Measurements from ENCODE around the gene CUBN.
A peak's percentile ranks its signal among the peaks of the same experiment; 100 is the strongest.
"Not testable (repeated sequence)": the region's sequence is repeated elsewhere in the genome, so short reads cannot be mapped to it uniquely, and the experiment has no call there.

CUBN gene

DNA sequence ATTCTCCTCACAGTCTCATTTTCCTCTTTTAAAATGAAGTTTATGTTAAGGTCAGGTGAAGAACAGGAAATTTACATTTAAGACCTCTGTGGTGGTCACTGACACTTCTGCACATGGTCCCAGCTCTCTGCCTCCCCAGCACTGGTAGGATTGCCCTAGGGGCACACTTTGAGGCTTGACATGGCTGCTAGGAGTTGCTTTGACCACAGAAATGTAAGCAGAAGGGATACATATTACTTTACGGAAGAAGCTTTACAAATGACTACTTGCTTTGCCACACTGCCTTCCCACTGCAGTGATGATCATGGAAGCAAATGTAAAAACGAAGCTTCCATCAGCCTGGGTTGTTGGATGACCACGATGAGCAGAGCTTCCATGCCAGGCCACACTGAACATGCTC, 259.3 kb downstream of the CUBN start:
- DNase-seq (ENCODE audit: low read depth in 2 of 2) = no peak

DNA sequence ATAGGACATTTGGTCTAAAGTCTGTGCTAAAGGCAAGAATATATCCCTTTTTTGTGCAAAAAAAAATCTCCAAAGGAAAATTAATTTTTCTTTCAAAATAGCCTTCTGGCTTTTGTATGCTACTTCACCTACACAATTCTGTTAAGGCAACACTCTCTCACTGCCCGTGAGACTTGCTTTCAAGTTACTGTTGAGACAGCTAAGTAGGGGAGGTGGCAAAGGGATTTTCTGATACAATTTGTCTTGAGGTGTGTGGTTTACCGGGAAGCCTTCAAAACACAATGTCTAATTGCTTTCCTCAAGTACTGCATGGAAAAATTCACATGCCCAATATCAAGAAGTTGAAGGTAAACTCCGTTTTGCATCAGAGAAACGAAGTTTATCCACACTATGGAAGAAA, 261.6 kb downstream of the CUBN start:
- no peak for DNase-seq (ENCODE audit: low read depth in 2 of 2)

DNA sequence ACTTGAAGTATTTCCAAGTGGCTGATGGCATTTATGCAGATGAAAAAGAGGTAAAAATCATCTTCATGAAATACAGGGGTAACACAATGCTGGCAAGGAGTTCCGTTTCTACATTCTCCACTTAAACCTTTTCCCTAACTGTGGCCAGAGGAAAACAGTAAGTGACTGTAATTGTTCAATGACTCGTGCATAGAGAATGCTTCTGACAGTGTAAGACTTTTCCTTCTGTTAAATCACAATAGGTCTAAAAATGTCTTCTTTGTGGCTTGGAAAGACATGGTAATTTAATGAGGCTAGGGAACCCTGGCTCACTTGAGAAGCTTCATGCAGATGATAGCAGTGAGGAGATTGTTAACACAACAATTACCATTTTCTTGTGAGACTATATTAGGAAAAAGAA, 262.1 kb downstream of the CUBN start:
- DNase-seq (ENCODE audit: low read depth in 2 of 2) = no peak

DNA sequence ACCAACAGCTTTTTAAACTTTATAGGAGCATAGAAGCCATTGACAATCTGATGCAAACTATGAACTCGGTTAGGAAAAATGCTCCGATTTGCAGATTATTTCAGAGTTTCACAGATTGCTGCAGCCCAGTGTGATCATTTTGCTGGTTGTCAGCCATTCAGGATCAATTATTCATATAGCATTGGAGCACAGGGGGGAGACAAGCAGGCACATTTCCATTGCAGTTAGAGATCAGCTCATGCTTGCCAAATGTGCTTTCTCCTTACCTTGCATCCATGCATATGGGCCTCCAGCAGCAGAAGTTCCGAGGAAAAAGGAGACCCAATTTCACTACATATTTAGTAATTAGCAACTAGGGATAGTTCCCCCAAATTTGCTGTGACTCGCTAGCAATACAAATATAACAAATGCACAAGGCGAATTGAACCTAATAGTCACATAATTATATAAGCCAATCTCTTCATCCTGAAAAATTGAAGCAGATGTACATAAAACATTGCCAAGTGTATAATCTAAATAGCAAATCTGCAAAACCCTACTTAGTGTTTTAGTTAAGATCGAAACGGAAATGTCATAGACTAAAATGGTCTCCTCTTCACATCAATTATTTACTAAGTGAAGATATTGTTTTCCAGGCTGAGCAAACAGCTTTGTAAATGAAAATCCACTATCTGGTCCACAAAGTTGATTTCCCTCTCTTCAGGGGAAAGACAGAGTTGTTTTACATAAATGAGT, 262.9 kb downstream of the CUBN start:
- no peak for DNase-seq (ENCODE audit: low read depth in 2 of 2)

DNA sequence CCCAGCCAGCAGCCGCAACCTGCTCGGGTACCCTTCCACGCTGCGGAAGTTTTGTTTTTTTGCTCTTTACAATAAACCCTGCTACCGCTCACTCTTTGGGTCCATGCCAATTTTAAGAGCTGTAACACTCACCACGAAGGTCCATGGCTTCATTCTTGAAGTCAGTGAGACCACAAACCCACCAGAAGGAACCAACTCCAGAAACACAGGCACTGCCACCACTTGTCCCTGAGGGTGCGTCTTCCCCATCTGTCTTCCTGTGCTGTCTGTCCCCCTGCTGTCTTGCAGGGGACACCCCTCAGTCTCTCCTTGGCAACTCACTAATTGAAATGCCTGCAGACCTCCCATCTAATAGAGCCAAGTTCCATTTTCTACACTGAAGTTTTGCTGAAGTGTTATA, 263.8 kb downstream of the CUBN start:
- no peak for DNase-seq (ENCODE audit: low read depth in 2 of 2)

DNA sequence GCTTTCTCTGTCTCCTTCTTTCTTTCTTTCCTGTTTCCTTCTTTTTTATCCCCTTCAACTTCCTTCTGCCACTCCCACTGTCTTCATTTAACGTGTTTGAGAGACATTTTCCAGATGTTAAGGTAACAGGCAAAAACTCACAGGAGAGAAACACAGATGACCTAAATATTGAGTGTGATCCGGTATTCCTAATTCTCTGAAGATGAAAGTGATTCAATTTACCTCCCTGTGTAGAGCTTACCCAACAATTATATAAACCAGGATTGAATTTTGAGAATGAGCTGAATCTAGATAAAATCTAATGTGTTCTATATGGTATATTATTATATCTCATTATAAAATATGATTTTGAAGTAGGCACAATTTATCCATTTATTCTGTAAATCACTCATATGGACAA, 265.8 kb downstream of the CUBN start:
- no peak for DNase-seq (ENCODE audit: low read depth in 2 of 2)

DNA sequence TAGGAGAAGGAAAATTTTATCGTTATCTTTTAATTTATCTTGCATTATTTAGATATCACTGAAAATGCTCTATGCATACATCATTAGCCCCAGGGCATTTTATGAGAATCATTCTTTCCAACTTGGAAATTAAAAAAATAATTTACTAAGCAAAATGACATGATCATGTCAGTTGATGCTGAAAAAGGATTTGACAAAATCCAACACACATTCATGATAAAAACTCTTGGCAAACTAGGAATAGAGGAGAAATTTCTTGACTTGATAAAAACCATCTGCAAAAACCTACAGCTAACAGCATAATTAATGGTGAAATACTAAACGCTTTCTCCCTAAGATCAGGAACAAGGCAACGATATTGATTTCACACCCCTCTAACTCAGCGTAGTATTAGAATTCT, 272.2 kb downstream of the CUBN start:
- no peak for DNase-seq (ENCODE audit: low read depth in 2 of 2)

DNA sequence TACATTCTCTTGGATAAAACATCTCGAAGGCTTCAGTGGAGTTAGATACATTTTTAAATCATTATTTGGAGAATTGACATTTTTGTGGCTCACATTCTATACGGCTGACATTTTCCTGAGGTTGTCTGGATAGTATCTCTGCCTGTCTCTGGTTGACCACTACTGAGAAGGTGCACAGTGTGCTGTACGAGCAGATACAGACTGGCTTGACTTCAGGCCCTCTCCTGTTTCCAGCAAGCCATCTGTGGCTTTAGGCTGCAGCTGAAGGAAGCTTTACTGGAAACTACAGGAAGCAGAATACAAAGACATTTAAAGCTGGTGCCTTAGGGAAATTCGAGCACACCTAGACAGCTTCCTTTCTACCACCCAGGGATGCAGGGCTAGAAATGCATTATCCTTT, 273.0 kb downstream of the CUBN start:
- no peak for DNase-seq (ENCODE audit: low read depth in 2 of 2)

DNA sequence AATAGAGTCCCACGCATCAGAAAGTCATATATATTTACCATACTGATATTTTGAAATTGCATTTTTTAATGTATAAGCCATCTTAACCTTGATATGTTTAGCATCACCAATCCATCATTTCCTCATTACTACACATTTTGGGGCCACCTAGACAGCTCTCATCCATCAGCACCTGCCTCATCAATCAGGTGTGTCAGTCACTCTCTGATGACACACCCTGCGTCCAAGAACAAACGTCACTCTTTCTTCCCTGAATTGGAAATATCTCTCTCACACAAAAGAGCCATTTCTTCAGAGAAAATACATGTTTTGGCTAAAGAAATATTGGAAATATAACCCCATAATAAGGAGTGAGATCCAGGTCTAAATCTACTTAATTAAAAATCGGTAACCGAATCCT, 273.5 kb downstream of the CUBN start:
- no peak for DNase-seq (ENCODE audit: low read depth in 2 of 2)

DNA sequence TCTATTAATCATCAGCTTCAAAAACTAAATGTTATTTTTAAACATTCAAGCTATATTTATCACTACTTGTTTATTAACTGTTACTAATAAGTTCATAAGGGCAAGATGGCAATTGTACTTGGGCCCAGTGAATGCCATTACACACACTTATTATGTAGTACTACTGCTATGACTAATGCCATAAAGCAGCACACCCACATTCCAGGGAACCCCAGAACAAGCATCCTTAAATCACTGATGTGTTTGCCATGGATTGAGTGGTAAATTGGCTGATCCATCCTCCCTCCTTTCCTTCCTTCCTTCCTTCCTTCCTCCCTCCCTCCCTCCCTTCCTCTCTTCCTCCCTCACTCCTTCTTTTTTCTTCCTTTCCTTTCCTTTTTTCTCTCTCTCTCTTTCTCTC, 275.0 kb downstream of the CUBN start:
- DNase-seq (ENCODE audit: low read depth in 2 of 2) = no peak

DNA sequence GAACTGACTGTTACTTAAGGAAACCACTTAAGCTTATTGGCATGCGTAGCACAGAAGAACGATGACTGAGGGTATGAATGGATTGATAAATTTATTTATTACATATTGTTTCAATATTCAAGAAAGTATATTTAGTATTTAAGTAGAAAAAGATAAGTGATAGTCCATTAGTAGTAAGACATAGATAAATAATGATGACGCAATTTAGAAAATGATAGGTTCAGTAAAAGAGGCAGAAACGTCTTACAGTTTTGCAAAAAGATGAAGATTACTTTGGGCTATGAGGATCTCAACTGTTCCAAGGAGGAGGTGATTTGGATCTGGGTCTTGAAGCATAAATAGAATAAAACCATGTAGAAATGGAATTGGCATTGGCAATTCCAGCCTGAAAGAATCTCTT, 275.8 kb downstream of the CUBN start:
- DNase-seq (ENCODE audit: low read depth in 2 of 2) = no peak

DNA sequence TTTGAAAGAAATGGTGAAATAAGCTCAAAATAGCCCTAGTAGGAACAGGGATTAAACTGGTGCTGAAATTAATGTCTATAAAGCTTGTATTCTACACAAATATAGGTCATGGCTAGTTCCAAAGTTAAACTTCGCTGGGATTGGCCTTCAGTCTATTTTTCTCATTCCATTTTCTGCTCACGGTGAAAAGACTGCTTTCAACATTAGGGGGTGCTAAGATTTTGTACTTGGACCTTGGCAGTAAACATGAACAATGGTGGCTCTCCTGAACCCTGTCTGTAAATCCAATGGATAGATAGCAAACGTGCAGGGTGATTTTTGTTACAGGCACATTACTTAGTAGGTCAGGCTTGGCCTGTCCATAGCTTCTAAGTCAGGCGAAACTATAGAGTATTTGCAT, 276.4 kb downstream of the CUBN start:
- no peak for DNase-seq (ENCODE audit: low read depth in 2 of 2)

DNA sequence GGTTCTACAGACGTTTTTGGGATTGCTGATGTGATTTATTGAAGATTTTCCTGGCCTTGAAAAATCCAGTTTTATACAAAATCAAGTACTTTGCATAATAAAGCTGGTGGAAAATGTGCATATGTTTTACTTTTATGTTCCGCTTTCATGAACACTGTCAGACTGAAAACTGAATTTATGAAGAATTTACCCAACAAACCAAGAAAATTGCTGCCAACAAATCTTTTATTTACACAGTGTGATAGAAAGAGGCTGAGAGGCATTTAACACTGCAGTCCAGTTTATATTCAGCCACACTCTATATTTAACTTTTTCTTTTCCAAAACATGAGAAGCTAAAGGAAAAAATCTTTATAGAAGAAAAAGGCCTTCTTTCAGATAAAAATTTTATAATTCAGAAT, 277.0 kb downstream of the CUBN start:
- DNase-seq (ENCODE audit: low read depth in 2 of 2) = no peak

DNA sequence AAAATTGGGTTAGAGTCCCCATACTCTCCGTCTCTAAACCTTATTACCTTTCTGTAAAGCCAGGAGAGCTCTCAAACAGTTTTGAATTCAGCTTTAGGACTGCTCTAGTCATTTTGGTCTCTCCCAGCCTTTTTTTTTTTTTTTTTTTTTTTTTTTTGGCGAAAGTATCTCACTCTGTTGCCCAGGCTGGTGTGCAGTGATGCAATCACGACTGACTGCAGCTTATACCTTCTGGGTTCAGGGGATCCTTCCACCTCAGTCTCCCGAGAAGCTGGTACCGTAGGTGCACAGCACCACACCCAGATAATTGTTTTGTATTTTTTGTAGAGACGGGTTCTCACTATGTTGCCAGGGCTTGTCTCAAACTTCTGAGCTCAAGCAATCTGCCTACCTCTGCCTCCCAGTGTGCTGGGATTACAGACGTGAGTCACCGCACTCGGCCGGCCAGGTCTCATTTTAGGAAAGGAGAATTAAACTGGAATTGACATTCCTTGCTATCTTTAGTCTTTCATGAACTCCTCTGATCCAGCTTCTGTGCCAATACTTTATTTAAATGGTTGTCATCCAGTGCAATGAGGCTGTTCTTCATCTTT, 281.0 kb downstream of the CUBN start:
- no peak for DNase-seq (ENCODE audit: low read depth in 2 of 2)

DNA sequence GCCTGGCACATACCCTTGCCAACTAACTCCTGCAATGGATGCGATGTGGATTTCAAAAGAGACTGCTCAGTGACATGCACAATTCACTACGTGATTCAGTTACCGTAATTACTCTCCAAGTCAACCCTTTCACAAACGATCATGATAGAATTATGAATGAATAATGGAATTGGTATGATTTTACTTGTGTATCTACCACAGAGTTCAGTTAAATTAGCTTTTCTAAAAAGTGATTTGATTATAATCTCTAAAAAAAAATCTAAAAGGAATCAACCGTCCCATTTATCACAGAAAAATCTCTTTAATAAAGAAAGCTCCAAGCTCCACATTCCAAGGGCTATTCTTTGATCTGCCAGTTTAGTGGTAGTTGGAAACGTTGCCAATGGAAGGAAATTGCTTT, 282.0 kb downstream of the CUBN start:
- DNase-seq (ENCODE audit: low read depth in 2 of 2) = no peak

DNA sequence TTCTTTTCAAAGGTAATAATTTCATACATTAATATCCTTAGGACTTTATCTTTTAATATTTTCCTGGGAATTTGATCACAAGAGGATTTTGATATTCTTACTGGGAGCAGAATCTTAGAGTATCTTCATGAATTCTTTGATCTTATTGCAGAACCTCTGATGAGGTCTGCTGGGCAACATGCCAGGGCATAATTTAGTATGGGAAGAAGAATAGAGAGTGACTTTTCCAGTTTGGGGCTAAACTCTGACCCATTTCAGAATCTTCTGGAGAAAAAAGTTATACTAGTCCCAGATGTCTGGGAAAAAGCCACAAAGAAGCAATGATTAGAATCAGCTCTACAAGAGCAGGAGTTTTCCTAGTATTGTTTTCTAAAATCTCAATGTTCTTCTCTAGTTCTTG, 284.4 kb downstream of the CUBN start:
- no peak for DNase-seq (ENCODE audit: low read depth in 2 of 2)

DNA sequence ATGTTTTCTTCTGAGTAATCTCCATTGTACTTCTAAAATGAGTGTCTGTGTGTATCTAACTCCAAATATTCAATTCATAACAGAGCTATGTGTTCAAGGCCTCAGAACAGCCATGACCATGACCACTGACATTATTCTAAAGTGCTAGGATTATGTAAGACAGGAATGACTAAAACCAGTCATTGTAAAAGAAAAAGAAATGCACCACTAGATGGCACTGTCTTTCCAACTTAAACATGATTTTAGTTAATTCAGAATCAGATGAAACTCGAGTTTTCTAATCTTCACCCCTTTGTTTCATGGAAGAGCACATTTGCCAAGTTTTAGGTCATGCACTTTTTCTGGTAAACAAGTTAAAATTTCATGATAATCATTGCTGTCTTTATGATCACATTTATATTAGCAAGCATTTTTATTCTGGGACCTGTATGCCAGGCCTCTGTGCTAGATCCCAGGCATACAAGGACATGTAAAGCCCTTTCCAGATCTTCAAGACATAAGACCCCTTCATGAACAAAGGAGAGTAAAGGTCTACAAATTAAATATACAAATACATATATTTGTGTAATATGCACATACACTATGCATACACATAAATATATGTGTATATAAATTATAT, 286.2 kb downstream of the CUBN start:
- DNase-seq (ENCODE audit: low read depth in 2 of 2) = no peak

DNA sequence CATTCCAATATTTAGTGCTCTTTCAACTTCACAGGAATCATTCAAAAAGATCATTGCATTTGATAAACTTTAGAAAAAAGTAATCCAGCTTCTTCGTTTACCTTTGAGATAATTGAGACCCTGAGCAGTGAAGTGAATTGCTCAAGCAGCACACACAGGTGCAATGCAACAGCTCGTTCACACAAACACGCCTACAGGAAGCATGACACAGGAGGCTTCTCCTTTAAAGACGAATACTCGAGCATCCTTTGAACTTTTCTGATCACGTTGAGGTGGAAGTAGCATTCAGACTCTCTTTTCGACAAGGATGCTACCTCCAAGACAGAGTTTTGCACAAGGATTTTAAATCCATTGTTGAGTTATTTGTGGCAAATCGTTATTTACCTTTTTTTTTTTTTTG, 294.4 kb downstream of the CUBN start:
- no peak for DNase-seq (ENCODE audit: low read depth in 2 of 2)

DNA sequence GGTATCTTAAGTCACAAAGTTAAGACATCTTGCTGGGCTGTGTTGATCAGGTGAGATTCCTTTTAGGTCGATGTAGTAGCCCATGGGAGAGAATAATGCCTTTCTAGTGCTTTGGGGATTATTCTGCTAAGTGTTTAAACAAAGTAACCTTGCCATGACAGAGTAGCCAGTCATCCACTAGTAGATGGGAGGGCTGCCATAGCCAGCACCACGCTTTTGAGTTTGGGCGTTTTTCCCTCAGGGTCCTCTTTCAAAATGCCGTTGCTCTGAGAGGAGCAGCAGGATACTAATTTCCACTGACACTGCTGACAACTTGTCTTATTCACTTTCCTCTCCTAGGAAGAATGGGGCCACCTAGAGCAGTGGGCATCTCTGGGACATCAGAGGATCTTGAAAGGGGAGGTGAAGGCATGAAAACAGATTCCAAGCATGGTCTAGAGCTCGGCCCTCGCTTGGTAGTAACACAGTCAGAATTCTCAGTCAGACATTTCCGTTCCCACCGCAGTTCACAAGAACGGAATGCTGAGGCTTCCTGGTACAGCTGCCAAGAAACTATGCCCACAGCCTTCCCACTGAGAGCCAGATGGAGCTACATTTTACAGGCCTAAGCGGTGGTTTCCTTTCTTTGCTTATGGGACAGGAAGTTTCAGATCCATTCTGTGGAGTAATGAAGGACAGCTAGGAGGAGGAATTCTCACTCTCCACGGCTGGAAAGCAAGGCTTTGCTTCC, 297.1 kb downstream of the CUBN start:
- no peak for DNase-seq (ENCODE audit: low read depth in 2 of 2)

DNA sequence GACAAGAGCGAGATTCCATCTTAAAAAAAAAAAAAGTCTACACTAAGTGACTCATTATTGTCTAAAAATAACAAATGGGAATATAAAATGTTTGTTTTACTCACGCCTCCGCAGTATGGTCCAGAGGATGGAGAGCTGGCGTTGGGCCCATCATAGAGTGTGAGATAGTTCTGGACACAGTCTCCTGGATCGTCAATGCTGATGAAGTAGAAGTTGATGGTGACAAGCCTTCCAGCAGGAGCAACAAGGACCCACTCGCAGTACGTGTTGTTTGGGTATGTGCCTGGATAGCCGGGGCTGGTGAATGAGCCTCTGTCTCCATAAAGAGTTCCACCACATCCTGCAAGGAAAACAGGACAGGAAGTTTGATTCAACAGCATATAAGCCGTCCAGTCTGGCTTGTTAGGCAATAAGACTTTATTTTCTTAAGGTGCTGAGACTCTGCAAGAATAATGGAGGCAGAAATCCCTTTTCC, 300.9 kb downstream of the CUBN start:
- DNase-seq (ENCODE audit: low read depth in 2 of 2) = no peak

DNA sequence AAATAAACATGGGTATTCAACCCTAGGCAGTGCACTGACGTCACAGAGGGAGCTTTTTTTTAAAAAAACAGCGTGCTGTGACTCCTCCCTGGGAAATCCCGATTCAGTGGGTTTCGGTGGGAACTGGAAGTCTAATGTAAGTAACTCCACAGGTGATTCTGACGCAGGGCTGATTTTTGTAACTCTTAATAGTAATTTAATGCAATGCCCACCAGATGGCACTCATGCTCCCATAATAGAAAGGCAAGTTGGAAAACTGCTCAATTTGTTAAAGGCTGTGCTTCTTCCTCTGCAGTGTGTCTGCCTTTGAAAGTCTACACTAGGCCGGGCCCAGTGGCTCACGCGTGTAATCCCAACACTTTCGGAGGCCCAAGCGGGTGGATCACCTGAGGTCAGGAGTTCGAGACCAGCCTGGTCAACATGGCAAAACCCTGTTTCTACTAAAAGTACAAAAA, 301.5 kb downstream of the CUBN start:
- DNase-seq (ENCODE audit: low read depth in 2 of 2) = peak in 1 of 2 donors; percentile 32

DNA sequence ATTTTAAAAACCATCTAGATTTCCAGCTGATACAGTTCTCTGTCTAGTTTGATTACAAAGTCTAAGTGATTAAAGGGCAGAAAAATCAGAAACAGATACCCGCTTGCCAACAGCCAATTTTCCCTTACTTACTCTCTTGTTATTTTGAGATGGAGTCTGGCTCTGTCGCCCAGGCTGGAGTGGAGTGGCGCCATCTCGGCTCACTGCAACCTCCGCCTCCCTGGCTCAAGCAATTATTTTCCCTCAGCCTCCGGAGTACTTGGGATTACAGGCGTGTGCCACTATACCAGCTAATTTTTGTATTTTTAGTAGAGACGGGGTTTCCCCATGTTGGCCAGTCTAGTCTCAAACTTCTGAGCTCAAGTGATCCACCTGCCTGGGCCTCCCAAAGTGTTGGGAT, 302.1 kb downstream of the CUBN start:
- not testable (repeated sequence) for DNase-seq (ENCODE audit: low read depth in 2 of 2)
